Astrocyte (in vitro differentiated cells and primary cell): Measurements from ENCODE around the gene PYGO2.

ENCODE experiments used
- CTCF ChIP-seq: IDR thresholded peaks from 2 replicates; pipeline ENCODE4 v1.5.1; 2011; ENCODE audit warnings: low read depth, mild to moderate bottlenecking, inconsistent platforms, low read length, moderate library complexity; ENCODE audit not compliant: insufficient read depth
- EZH2 ChIP-seq: IDR thresholded peaks from 2 replicates; pipeline ENCODE4 v1.6.1; 2012; ENCODE audit warnings: mild to moderate bottlenecking, low read length, inconsistent platforms; ENCODE audit not compliant: insufficient read depth

- TF ChIP-seq CTCF (no peak), EZH2 (no peak)
These were observed 25.7 kb upstream of the PYGO2 start for GRCh38 chr1:154987326-154987725.
